ENCODE results near the gene CEBPZOS.

The CEBPZOS gene

DNA sequence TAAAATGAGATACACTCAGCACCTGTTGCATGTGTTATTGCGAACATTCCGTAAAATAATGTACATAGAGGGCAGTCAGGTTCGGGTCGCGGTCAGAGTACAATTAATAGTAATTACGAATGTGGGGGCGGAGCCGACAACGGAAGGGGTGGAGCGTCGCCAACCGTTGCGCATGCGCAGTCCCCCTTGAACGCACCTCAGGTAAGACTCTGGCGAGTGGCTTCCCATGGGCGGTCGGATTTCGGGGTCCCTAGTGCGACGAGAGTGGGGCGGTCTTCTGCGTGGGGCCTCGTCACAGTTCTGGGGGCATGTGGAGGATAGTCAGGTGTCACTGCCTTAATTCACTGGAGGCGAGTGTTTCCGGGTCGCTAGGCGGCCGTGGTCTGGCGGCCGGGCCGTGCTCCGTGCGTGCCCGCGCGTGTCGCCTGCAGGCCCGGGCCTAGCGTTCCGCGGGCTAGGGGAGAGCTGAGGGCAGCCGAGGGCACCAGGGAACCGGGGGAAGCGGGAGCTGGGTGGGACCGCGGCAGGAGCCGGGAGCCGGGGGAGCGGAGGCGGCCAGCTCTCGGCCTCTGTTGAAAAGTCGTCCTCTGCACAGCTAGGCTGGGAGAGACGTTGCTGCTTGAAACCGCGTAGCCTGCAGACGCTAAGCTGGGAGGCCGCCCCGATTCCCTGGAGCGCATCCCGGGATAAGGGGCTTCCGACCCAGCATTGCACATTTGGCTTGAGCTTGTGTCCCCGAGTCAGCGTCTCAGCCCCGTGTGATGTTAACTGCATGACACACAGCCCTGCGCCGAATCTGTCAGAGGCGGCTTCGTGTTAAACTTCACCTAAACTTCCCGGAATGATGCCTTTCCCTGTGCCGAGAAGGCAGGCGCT lies at the start of gene CEBPZOS:
Gene CEBPZOS, plus strand, starts transcription at position 177 of the 876 bp plus-strand sequence. CDS start 3,209 bp downstream, outside the sequence.
- DNase-seq = peak; percentile 90

DNA sequence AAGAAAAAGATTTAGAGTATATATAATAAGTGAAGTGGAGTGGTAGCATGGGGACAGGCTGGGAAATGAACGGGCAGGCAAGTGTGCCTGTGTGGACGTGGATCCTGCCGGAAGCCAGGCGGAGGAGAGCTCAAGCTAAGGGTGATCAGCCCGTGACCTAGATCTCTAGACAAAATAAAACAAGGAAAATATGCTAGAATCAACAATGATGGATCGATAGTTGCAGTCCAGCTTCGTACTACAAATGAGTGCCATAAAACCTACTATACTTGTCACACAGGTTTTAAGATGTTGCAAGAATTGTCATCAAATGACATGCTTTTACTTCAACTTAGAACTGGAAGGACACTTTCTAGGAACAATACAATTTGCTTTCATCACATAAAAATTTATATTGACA lies 48.0 kb upstream of the CEBPZOS start:
- no peak for DNase-seq

DNA sequence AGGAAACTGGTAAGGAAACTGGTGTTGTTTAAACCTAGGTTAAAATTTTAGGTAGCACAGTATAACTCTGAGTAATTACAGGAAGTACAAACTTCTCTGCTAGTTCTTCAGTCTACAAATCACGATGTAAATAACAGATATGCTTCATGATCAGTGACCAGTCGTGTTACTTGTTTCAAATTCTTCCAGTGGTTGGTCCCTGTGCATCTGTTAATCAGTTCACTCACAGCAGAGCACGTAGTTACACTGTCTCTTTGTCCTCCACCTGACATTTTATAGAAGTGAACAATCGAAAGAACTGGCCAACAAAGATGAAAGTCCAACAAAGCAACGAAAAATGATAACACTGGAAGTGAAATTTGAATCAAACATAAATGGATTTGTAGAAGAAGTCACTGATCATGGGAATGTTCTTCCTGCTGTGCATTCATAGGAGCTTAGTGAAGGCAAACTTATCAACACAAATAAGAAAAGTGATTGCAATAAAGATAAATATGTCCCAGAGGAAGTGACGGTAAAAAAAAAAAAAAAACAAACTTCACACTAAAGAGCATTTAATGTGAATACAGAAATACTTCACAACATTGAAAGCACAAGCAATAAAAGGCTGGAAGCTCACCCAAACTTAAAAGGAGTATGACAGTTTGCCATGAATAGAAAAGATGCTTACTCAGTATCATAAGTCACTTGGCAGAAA lies 46.5 kb upstream of the CEBPZOS start:
- no peak for DNase-seq

DNA sequence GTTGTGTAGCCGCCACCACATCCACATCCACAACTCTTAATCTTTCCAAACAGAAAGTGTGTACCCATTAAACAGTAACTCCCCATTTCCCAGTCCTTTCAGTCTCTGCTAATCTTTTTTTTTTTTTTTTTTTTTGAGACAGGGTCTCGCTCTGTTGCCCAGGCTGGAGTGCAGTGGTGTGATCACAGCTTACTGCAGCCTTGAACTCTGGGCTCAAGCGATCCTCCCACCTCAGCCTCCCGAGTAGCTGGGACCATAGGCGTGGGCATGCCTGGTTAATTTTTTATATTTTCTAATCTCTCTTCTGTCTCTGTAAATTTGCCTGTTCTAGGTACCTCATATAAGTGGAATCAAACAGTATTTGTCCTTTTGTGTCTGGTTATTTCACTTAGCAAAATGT lies 43.1 kb upstream of the CEBPZOS start:
- DNase-seq = no peak

DNA sequence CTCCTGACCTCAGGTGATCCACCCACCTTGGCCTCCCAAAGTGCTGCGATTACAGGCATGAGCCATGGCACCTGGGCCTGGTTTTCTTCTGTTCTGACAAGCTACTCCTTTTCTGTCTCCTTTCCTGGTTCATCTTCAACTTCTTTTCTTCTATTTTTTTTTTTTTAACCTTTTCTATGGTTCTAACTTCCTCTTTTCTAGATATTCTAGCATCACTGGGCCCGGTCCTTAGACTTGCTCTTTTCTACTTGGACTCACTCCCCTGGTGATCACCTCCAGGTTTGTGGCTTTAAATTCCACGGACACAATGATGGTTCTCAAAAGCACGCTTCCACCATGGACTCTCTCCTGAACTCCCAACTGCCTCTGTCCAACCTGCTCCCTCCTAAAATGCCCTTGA lies 41.5 kb upstream of the CEBPZOS start:
- no peak for DNase-seq

DNA sequence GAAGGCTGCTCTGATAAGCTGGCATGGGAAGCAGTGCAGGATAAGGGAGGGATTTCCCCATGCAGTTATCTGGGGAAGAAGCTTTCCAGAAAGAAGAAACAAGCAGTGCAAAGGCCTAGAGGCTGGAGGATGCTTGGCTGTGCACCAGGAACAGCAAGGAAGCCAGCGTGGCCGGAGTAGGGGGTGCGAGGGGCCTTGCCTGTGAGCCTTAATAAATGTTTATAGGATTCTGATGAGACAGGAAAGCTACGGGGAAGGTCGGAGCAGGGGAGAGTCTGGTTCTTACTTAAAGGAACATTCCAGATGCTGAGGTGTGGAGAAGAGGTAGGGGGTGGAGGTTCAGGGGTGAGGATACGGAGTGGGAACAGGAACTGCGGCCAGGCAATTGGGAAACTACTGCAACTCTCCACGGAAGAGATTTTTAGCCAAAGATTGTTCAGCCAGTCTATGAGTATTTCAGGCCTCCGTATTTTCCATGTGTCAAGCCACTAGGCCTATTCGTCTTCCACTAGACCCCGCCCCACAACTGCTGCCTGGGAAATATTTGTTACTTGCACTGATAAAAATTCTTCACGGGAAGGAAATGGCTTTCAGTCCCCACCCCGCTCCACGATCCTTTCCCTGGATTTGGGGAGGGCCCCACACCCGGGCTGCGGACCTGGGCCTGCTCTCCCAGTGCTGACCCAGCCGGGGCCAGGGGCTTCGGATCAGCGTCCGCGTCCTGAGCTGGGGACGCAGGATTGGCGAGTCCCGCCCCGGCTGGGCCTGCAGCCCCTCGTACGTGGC lies 40.0 kb upstream of the CEBPZOS start:
- DNase-seq = peak; percentile 44

DNA sequence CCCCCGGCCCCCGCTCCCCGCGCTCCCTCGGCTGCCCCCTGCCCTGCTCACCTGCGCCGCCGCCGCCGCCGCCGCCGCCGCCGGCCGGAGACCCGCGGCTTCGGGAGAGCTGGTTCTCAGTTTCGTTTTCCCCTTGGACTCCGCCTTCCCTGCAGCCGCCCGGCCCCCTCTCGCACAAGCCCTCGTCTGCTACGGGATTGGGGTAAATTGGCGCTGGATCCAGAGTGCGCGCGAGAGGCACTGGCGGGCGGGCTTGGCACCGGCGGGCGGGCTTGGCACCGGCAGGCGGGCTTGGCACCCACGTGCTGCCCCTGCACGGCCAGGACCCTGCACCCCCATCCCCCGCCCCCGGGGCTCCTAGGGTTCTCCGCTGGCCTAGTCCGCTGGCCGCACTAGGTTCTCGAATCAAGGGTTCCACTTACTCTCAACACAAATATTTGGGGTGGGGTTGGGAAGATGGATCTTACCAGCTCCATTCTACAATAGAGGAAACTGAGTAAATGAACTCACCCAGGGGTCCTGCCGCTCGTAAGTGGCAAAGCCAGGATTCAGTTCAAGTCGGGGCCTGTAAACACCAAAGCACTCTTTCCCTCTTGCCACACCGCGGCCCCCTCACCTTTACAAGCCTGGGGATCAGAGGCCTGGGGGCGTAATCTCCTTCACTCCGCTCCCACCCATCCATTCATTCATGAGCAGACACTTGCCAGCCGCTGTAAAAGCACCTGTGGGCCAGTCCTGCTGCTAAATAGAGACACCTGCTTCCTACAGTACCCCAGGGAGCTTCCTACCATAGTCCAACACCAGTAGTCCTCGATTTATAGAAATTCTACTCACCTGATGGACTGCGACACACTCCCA lies 39.2 kb upstream of the CEBPZOS start, which contains the start of gene EIF2AK2:
Gene EIF2AK2, minus strand, starts transcription at position 124 of the 858 bp plus-strand sequence. CDS start 9,174 bp downstream, outside the sequence.
- peak; percentile 82 for DNase-seq

DNA sequence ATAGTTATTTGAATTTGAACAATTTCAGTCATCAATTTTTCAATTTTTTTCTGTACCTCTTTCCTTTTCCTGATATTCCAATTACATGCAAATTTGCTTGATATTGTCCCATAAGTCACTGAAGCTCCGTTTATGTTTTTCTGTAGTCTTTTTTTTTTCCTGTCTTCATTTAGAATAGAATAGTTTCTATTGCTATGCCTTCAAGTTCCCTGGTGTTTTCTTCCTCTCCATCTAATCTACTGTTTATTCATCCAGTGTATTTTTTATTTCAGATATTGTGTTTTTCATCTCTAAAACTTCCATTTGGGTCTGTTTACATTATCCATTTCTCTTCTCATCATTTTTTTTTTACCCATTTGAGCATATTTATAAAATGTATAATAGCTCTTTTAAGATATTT lies 31.5 kb upstream of the CEBPZOS start:
- no peak for DNase-seq

DNA sequence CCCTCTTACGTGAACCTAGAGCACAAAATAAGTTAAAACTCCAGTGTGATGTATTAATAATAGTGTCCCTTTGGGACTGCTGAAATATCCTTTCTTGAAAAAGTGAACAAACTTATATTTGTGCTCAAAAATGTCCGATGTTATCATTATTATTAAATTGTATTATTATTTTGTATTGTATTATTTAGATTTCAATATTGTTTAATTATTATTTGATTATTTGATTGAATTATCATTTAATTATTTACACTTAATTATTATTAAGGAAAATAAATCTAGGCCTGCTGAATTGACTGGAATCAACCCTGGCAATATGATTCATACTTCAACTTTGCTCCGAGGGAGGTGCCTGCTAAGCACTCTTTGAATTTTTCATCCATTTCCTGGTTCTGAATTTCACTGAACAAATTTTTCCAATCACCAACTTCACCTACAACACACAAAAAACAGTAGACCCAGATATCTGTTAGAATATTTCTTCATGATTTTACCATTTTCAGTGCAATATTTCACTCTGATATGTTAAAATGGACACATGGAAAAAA lies 28.6 kb upstream of the CEBPZOS start:
- DNase-seq = no peak

DNA sequence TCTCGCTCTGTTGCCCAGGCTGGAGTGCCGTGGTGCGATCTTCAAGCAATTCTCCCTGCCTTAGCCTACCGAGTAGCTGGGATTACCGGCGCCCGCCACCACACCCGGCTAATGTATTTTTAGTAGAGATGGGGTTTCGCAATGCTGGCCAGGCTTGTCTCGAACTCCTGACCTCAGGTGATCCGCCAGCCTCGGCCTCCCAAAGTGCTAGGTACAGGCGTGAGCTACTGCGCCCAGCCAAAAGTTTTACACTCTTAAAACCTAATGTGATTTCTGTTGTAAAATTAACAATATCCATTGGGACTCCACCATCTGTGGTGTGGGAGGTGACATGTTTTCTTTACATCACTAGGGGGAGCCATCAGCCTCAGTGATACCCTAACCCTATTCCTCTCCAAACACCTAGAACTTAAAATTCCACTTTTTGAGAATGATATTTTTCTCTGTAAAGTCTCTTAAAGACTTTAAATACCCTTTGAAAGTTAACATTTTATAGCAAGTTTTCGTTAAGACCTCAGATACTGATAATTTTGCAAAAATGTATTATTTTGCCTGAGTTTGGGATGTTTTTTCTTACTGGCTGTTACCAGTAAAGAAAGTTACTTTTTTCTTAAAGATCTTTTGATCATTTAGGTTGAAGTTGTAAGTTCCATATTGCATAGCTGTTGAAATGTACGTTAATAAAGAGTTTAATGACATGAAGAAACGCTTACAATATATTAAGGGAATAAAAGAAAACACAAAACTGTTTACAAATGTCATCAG lies 27.9 kb upstream of the CEBPZOS start:
- peak; percentile 17 for DNase-seq

DNA sequence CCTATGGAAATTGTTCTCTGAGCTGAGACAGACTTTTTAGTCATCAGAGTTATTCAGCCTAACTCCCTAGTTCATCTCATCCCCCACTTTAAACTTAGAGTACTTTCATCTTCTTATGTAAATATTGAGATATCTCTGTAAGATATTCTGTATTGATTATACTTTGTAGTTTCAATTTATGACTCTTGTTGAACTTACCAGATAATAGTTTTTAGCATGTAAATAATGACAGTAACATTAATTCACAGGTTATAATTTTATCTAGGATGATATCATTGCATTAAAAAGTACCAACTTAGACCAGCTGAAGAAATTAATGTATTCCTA lies 24.7 kb upstream of the CEBPZOS start:
- no peak for DNase-seq

DNA sequence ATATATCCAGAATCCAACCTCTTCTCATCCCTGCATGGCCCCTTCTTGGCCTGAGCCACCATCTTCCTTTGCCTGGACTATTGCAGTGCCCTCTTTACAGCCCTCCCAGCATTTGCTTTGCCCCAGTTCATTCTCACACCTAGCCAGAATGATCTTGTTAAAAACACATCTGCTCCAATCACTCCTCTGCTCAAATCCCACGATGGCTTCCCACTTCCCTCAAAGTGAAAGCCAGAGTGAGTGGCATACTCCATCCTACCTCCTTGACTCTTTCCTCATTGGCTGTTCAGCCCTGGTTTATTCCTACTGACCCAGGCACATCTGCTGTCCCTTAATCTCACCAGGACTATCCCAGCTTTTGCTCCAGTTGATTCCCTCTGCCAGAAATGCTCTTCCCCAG lies 22.6 kb upstream of the CEBPZOS start:
- no peak for DNase-seq

DNA sequence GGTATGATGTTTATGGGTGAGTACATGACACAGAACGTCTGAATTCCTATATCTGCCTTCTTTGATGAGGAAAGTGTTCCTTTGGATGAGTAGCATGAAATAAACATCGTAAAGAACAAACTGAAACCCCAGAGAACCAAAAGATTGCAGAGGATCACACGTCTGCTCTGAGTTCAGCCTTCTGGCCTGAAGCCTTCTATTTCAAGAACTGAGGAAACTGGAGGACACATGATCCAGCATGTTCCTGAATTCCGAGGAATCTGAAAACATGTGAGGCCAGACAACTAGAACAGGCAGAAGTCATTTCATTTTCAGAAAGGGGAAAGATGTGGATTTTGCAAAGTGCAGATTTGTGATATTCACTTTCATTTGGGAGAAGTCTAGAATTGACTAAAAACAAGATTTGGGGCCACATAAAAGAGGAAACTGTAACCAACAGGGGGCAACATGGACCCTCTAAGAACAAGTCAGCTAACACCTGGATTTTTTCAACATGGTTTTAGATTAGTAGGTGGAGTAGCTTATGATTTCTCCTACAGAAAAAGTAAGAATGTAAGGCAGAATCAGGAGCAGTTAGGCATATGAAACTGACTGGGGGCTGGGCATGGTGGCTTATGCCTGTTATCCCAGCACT lies 16.2 kb upstream of the CEBPZOS start:
- no peak for DNase-seq

DNA sequence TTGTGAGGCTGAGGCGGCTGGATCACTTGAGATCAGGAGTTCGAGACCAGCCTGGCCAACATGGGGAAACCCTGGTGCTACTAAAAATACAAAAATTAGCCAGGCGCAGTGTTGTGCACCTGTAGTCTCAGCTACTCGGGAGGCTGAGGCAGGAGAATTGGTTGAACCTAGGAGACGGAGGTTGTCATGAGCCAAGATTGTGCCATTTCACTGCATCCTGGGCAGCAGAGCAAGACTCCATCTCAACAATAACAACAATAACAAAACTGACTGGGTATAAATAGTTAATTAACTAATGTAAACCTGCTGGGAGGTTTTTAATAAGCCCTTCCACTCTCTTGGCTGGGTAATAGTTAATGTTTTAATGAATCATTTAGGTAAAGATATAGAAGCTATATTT lies 15.7 kb upstream of the CEBPZOS start:
- DNase-seq = no peak

DNA sequence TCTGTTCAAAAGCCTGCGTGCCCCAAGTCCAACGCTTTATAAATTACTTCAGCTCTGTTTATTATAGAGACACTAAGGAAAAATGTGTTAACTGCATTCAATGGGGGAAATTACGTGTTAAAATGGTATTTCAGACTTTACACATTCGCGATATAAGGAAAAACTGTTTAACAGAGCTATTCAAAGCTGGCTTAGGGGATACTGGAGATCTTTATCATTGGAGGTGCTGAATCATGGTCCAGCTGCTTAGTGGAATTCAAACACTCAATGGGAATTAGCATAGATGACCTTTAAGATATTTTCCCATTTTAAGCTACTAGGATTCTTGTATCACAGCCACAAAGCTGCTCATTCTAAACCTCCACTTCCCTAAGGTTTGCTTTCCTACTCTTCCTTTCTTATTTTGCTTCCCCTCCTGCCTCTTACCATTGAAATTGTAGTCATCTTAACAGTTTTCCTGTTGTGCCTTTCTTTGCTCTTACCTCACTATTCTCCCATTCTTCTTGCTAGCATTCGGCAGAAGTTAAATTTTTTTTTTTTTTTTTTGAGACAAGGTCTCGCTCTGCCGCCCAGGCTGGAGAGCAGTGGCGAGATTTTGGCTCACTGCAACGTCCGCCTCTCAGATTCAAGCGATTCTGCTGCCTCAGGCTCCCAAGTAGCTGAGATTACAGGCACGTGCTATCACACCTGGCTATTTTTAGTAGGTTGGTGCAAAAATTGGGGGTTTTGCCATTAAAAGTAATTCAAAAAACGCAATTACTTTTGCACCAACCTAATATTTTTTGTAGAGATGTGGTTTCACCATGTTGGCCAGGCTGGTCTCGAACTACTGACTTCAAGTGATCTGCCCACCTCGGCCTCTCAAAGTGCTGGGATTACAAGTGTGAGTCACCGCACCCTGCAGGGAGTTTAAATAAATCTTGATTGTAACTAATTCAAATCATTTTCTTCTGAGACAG lies 14.3 kb upstream of the CEBPZOS start:
- no peak for DNase-seq

DNA sequence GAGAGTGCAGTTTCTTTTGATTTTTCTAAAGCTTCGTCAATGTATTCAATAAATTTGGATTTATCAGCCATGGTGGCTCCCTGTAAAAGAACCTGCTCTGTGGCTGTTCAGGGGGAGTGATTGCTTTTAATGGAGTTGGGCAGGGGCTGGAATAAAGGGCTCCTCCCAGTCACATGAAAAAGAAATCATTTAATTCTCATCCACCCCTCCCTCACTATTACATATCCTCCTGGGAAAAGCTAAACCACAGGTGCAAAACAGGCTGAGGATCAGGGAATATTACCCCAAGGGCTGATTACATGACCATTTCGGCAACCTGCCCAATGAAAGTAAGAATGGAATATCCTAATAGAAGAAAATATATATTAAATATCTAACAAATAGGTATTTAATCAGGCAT lies 7.7 kb upstream of the CEBPZOS start, which contains the start of gene SULT6B1:
Gene SULT6B1, minus strand, starts transcription at position 101 of the 400 bp plus-strand sequence. Its CDS starts 30 bp downstream, at position 71.
- no peak for DNase-seq

DNA sequence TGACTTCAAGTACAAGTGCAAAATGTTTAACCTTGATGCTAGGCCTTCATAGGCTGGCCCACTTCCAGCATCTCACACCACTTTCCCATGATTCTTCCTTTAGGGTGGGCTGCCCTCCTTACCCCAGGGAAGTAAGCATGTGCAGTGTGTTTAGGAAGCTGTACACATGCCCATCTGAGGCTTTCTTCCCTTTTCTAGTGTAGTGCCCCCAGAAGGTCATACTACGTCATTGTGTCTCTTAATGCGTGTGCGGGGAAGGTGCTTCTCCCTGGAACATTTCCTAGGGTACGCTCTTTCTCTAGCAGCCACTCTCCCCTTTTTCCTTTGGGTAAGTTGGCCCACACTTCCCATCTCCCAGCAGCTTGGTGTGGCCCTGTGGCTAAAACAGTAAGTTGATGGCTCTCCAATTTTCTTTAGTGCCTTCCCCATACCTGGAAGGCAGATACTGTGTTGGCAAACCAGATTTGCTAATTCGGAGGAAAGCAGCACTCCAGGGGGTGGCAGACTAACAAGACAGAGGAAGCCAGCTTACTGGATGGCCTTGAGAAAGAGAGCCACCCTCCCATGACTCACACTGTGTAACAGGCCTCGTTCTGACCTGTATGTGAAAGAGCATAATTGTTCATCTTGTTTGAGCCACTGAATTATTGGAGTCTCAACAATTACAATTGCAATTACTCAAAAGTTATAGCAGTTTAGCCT lies 6.7 kb upstream of the CEBPZOS start:
- no peak for DNase-seq

DNA sequence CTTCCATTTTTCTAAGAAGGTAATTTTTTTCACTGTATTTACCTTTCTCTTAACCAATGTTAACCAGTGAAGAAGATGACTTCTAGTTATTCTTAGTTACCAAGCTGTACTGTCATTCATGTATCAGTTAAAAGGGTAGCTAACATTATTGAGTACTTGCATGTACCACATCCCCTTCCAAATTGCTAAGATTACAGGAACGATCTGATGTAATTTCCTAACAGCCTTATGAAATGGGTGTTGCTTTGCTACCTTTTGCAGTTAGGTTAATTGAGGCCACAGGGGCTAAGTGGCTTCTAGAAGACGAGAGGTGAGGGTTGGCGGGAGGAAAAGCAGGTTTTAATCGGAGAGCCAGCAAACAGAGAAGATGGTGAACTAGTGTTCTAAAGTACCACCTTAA lies 6.0 kb upstream of the CEBPZOS start:
- DNase-seq = no peak

DNA sequence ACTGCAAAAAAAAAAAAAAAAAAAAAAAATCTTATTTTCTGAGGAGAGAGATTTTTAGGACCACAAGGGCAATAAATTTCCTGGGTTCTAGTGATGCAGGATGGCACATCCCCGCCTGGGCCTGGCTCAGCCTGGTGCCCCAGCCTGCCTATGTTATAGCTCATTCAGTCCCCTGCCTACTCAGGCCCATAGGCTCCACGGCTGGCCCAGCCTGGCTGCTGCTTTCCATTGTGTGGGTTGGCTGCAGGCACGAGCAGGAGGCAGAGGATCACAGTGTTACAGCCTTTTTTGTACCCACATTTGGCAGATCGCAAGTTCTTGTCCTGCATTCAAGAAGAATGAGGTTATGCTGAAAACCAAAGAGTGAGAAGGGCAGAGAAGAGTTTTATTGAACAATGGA lies 5.0 kb upstream of the CEBPZOS start:
- DNase-seq = no peak
